GM19099 (cell line): ENCODE results near the gene SRXN1.

Source experiments
- POLR2A ChIP-seq: IDR thresholded peaks from 3 replicates; pipeline ENCODE4 v1.6.1; 2011; ENCODE audit warnings: low read depth; ENCODE audit not compliant: insufficient read length; ENCODE audit errors: extremely low read depth

The SRXN1 gene

GRCh38 chr20:651713-652614, 1.0 kb downstream of the SRXN1 start:
- TF ChIP-seq POLR2A: no peak

GRCh38 chr20:650954-651353, 2.0 kb downstream of the SRXN1 start:
- TF ChIP-seq POLR2A: no peak

GRCh38 chr20:650281-650680, 2.7 kb downstream of the SRXN1 start:
- no peak for TF ChIP-seq POLR2A

- TF ChIP-seq POLR2A: no peak
Observed at GRCh38 chr20:647479-648019, 5.5 kb downstream of the SRXN1 start.

- no peak for TF ChIP-seq POLR2A
Observed at GRCh38 chr20:646868-647233, 6.1 kb downstream of the SRXN1 start.

GRCh38 chr20:646107-646867, 6.7 kb downstream of the SRXN1 start:
- no peak for TF ChIP-seq POLR2A

- TF ChIP-seq POLR2A: no peak
Observed at GRCh38 chr20:645318-646106, 7.5 kb downstream of the SRXN1 start.

- TF ChIP-seq POLR2A: no peak
Observed at GRCh38 chr20:644692-645317, 8.2 kb downstream of the SRXN1 start.

GRCh38 chr20:642398-643174, 10.4 kb downstream of the SRXN1 start:
- no peak for TF ChIP-seq POLR2A

GRCh38 chr20:641516-641875, 11.5 kb downstream of the SRXN1 start:
- TF ChIP-seq POLR2A: no peak

GRCh38 chr20:640674-641515, 12.1 kb downstream of the SRXN1 start:
- no peak for TF ChIP-seq POLR2A

GRCh38 chr20:638579-638978, 14.4 kb downstream of the SRXN1 start:
- TF ChIP-seq POLR2A: no peak

- no peak for TF ChIP-seq POLR2A
Observed at GRCh38 chr20:637559-637958, 15.4 kb downstream of the SRXN1 start.
